NCI-H2227 (cell line): ENCODE measurements around the gene BTBD16.

ENCODE experiments used
- DNase-seq: peaks from one replicate; lab custom pipeline; 2025; ENCODE audit not compliant: unreplicated experiment; lab: John Stamatoyannopoulos, UW

Gene BTBD16

GRCh38 chr10:122363311-122363710 is 92.2 kb downstream of the BTBD16 start:
- no peak for DNase-seq

- DNase-seq: no peak
These were observed 92.8 kb downstream of the BTBD16 start for GRCh38 chr10:122363722-122364463.

GRCh38 chr10:122368502-122369254 is 97.6 kb downstream of the BTBD16 start:
- DNase-seq: peak; percentile 68

- no peak for DNase-seq
These were observed 102.0 kb downstream of the BTBD16 start for GRCh38 chr10:122373108-122373507.

- no peak for DNase-seq
These were observed 102.6 kb downstream of the BTBD16 start for GRCh38 chr10:122373721-122374120.

GRCh38 chr10:122374237-122374858 is 103.3 kb downstream of the BTBD16 start, which contains the start of gene PLEKHA1:
Gene PLEKHA1 (plus strand): TSS chr10:122374708. CDS start chr10:122393201, 18,493 bp downstream.
- DNase-seq: peak; percentile 95

- peak; percentile 75 for DNase-seq
These were observed 104.0 kb downstream of the BTBD16 start for GRCh38 chr10:122374859-122375678.

GRCh38 chr10:122375679-122376160 is 104.6 kb downstream of the BTBD16 start:
- DNase-seq: no peak

- DNase-seq: no peak
These were observed 105.4 kb downstream of the BTBD16 start for GRCh38 chr10:122376364-122376961.

- DNase-seq: no peak
These were observed 107.9 kb downstream of the BTBD16 start for GRCh38 chr10:122379041-122379440.

GRCh38 chr10:122379537-122379936 is 108.4 kb downstream of the BTBD16 start:
- DNase-seq: no peak

GRCh38 chr10:122380703-122381102 is 109.6 kb downstream of the BTBD16 start:
- DNase-seq: no peak

GRCh38 chr10:122381680-122382079 is 110.6 kb downstream of the BTBD16 start:
- no peak for DNase-seq

GRCh38 chr10:122386514-122386913 is 115.4 kb downstream of the BTBD16 start:
- DNase-seq: no peak

GRCh38 chr10:122387572-122387971 is 116.5 kb downstream of the BTBD16 start:
- DNase-seq: no peak
